Peyer's patch (tissue), 4 donors: ENCODE data around the gene TBC1D23. TPM values are rescaled to one million over a fixed set of nuclear protein-coding genes. Genes with fewer than 3 reads are reported as not detected.
"Not testable (repeated sequence)": the region's sequence is repeated elsewhere in the genome, so short reads cannot be mapped to it uniquely, and the experiment has no call there.

Source experiments
- DNase-seq, 3 donors: peaks; one replicate each; pipeline ENCODE4 v3.0.0-alpha.2; 2017 to 2019
- H3K27ac ChIP-seq, 4 donors: fragments of 200-600 bp; sonication (generic); one replicate each; pipeline ENCODE4 v1.5.1; 2016 to 2019
- H3K27me3 ChIP-seq, 2 donors: fragments of 200-600 bp; sonication (generic); one replicate each; pipeline ENCODE4 v1.5.1; 2019
- H3K36me3 ChIP-seq, 3 donors: fragments of 200-600 bp; sonication (generic); one replicate each; pipeline ENCODE4 v1.5.1; 2016 to 2019
- H3K4me1 ChIP-seq, 4 donors: fragments of 200-600 bp; sonication (generic); one replicate each; pipeline ENCODE4 v1.5.1; 2016 to 2019
- H3K4me3 ChIP-seq, 4 donors: fragments of 200-600 bp; sonication (generic); 1 replicate in 3 of 4; 2 replicates in 1 of 4; pipeline ENCODE4 v1.5.1; 2016 to 2019; ENCODE audit warnings: mild to moderate bottlenecking in 1 of 4
- H3K9me3 ChIP-seq, 4 donors: fragments of 200-600 bp; sonication (generic); one replicate each; pipeline ENCODE4 v1.5.1; 2016 to 2019; ENCODE audit warnings: mild to moderate bottlenecking in 1 of 4
- CTCF ChIP-seq, 6 experiments: fragments of 450-650 bp in 4 of 6; fragments of 200-600 bp in 2 of 6; sonication (generic) in 1 of 6; IDR thresholded peaks; one replicate each; pipeline ENCODE4 v1.5.1; 2017 to 2019; ENCODE audit warnings: antibody characterized with exemption in 6 of 6, mild to moderate bottlenecking in 3 of 6, moderate library complexity in 1 of 6
- POLR2A ChIP-seq, 2 donors: fragments of 450-650 bp; IDR thresholded peaks; one replicate each; pipeline ENCODE4 v1.5.1; 2017; ENCODE audit warnings: antibody characterized with exemption in 2 of 2, mild to moderate bottlenecking in 2 of 2, moderate library complexity in 2 of 2
- total RNA-seq, 4 donors: library from RNA; depleted of rRNA; stranded (reverse); fragments of >200 nt; gene quantifications; one replicate each; pipeline ENCODE4 v1.1.0, GENCODE V29; 2016

The TBC1D23 gene
- total RNA-seq, 4 donors from 2014 or later, result 29.7 to 57.4 (median 38.4) TPM

- Histone ChIP-seq H3K4me3 (no peak overlapping the region), H3K36me3 (peaks cover 0 to 8% (median 0%) of the 10 kb centered on the region in 3 donors), H3K9me3 (no peaks in the 10 kb centered on the region), H3K27ac (no peak overlapping the region), H3K27me3 (no peaks in the 10 kb centered on the region), H3K4me1 (peaks cover 0 to 5% (median 0%) of the 10 kb centered on the region in 4 donors)
- no peak for DNase-seq
- TF ChIP-seq POLR2A (IDR thresholded peaks at IDR 0.05) (no peak), CTCF (IDR thresholded peaks at IDR 0.05) (no peak)
Observed at GRCh38 chr3:100330651-100331050, 69.9 kb downstream of the TBC1D23 start.

- Histone ChIP-seq H3K4me1 (peaks cover 0 to 9% (median 0%) of the 10 kb centered on the region in 4 donors), H3K36me3 (peaks cover 0 to 8% (median 0%) of the 10 kb centered on the region in 3 donors), H3K4me3 (no peak overlapping the region), H3K27ac (no peak overlapping the region), H3K9me3 (no peaks in the 10 kb centered on the region), H3K27me3 (no peaks in the 10 kb centered on the region)
- TF ChIP-seq CTCF (IDR thresholded peaks at IDR 0.05) (no peak), POLR2A (IDR thresholded peaks at IDR 0.05) (no peak)
- DNase-seq, result no peak
Observed at GRCh38 chr3:100331660-100332059, 70.9 kb downstream of the TBC1D23 start.

GRCh38 chr3:100333051-100333450 lies 72.3 kb downstream of the TBC1D23 start:
- no peaks in the 10 kb centered on the region for H3K9me3 ChIP-seq
- peaks cover 0 to 9% (median 0%) of the 10 kb centered on the region in 4 donors for H3K4me1 ChIP-seq
- no peak for TF ChIP-seq POLR2A (IDR thresholded peaks at IDR 0.05)
- H3K4me3 ChIP-seq, result no peak overlapping the region
- no peaks in the 10 kb centered on the region for H3K36me3 ChIP-seq
- no peak overlapping the region for H3K27ac ChIP-seq
- DNase-seq, result no peak
- H3K27me3 ChIP-seq, result no peaks in the 10 kb centered on the region

- peak overlapping the region; percentile 68 to 86 (median 77) for H3K4me3 ChIP-seq
- no peaks in the 10 kb centered on the region for H3K9me3 ChIP-seq
- H3K27ac ChIP-seq, result peak overlapping the region; percentile 72 to 86 (median 82)
- H3K4me1 ChIP-seq, result peaks cover 0 to 9% (median 0%) of the 10 kb centered on the region in 4 donors
- no peak for TF ChIP-seq CTCF (IDR thresholded peaks at IDR 0.05)
- TF ChIP-seq POLR2A (IDR thresholded peaks at IDR 0.05), result no peak
- no peaks in the 10 kb centered on the region for H3K27me3 ChIP-seq
- H3K36me3 ChIP-seq, result no peaks in the 10 kb centered on the region
- peak in 1 of 3 donors; percentile 50 for DNase-seq
Observed at GRCh38 chr3:100333970-100334487, 73.2 kb downstream of the TBC1D23 start.

- peak within 1 kb of the TSS; percentile 68 to 86 (median 77) for H3K4me3 ChIP-seq
- no peaks in the 10 kb centered on the region for H3K9me3 ChIP-seq
- DNase-seq, result peak; percentile 87 to 94 (median 89)
- TF ChIP-seq CTCF (IDR thresholded peaks at IDR 0.05), result no peak
- peak; percentile 23 to 41 for TF ChIP-seq POLR2A (IDR thresholded peaks at IDR 0.05)
- peaks cover 0 to 9% (median 0%) of the 10 kb centered on the region in 4 donors for H3K4me1 ChIP-seq
- peaks cover 0 to 6% (median 0%) of the 10 kb centered on the region in 3 donors for H3K36me3 ChIP-seq
- peak within 1 kb of the TSS; percentile 72 to 86 (median 82) for H3K27ac ChIP-seq
- H3K27me3 ChIP-seq, result no peaks in the 10 kb centered on the region
Observed at GRCh38 chr3:100334488-100335351, 73.9 kb downstream of the TBC1D23 start, which contains the start of gene NIT2. Gene NIT2 (plus strand): TSS chr3:100334757. CDS start chr3:100334792, 35 bp downstream.

GRCh38 chr3:100335434-100335833 lies 74.6 kb downstream of the TBC1D23 start:
- Histone ChIP-seq H3K27me3 (no peaks in the 10 kb centered on the region), H3K36me3 (peaks cover 0 to 13% (median 0%) of the 10 kb centered on the region in 3 donors), H3K9me3 (no peaks in the 10 kb centered on the region), H3K4me3 (peak overlapping the region; percentile 68 to 86 (median 77)), H3K27ac (peak overlapping the region in 3 of 4 donors; percentile 72 to 86 (median 82)), H3K4me1 (peaks cover 0 to 9% (median 0%) of the 10 kb centered on the region in 4 donors)
- DNase-seq, result peak; percentile 35 to 55 (median 51)
- no peak for TF ChIP-seq POLR2A (IDR thresholded peaks at IDR 0.05)
- TF ChIP-seq CTCF (IDR thresholded peaks at IDR 0.05), result no peak

GRCh38 chr3:100336229-100336628 lies 75.4 kb downstream of the TBC1D23 start:
- H3K27me3 ChIP-seq, DNase-seq, H3K4me1 ChIP-seq: not testable (repeated sequence)

More at GRCh38 chr3:100336229-100336628, 75.4 kb downstream of the TBC1D23 start:
- not testable (repeated sequence) for H3K4me3 ChIP-seq, H3K9me3 ChIP-seq, H3K27ac ChIP-seq
- peaks cover 0 to 21% (median 0%) of the 10 kb centered on the region in 3 donors for H3K36me3 ChIP-seq
